Uterus (tissue), 4 donors: Measurements from ENCODE around the gene USP30. TPM values are rescaled to one million over a fixed set of nuclear protein-coding genes. Genes with fewer than 3 reads are reported as not detected.

ENCODE experiments used
- DNase-seq, 2 donors: peaks; one replicate each; pipeline ENCODE4 v3.0.0-alpha.2; 2019 to 2020
- H3K27ac ChIP-seq, 2 donors: fragments of 200-600 bp; sonication (generic); 1 replicate in 1 of 2; 2 replicates in 1 of 2; pipeline ENCODE4 v1.5.1; 2016 to 2018
- H3K27me3 ChIP-seq, 2 donors: fragments of 200-600 bp; sonication (generic); one replicate each; pipeline ENCODE4 v1.5.1; 2018 to 2019; ENCODE audit warnings: control low read depth in 1 of 2
- H3K36me3 ChIP-seq, 2 donors: fragments of 200-600 bp; sonication (generic); one replicate each; pipeline ENCODE4 v1.5.1; 2019; ENCODE audit warnings: control low read depth in 1 of 2
- H3K4me1 ChIP-seq, 2 donors: fragments of 200-600 bp; sonication (generic); one replicate each; pipeline ENCODE4 v1.5.1; 2018 to 2019; ENCODE audit warnings: control low read depth in 1 of 2
- H3K4me3 ChIP-seq, 2 donors: fragments of 200-600 bp; sonication (generic); 1 replicate in 1 of 2; 2 replicates in 1 of 2; pipeline ENCODE4 v1.5.1; 2018 to 2019; ENCODE audit warnings: mild to moderate bottlenecking in 1 of 2
- H3K9me3 ChIP-seq, 2 donors: fragments of 200-600 bp; sonication (generic); one replicate each; pipeline ENCODE4 v1.5.1; 2019; ENCODE audit warnings: control low read depth in 1 of 2
- CTCF ChIP-seq, 4 experiments: fragments of 200-600 bp in 2 of 4; fragments of 450-650 bp in 2 of 4; sonication (generic) in 2 of 4; IDR thresholded peaks; one replicate each; pipeline ENCODE4 v1.5.1; 2016 to 2019; ENCODE audit warnings: antibody characterized with exemption in 4 of 4, mild to moderate bottlenecking in 2 of 4, moderate library complexity in 1 of 4
- POLR2A ChIP-seq, 2 donors: fragments of 450-650 bp; IDR thresholded peaks; one replicate each; pipeline ENCODE4 v1.6.1; 2016; ENCODE audit warnings: antibody characterized with exemption in 2 of 2, mild to moderate bottlenecking in 1 of 2, moderate library complexity in 1 of 2
- intact Hi-C: fragments of 100-400 bp; cut with DNase I; formaldehyde crosslinking; loops from one replicate; pipeline ENCODE4 v1.15.1; 2023; ENCODE audit warnings: low total_unique reads
- total RNA-seq, 4 donors: library from RNA; depleted of rRNA in 3 of 4; stranded (reverse); fragments of >200 nt in 3 of 4; gene quantifications; one replicate each; pipeline versions ENCODE4 v1.1.0 to v1.2.4, GENCODE V29; 2014 to 2023
- donor health status: DM: yes; HTN: yes; CAD: no.

Gene USP30
- total RNA-seq, 4 donors from 2014 or later, result 4.1 to 20.2 (median 14.9) TPM

GRCh38 chr12:109109746-109110350, 57.5 kb downstream of the USP30 start:
- no peak for TF ChIP-seq CTCF (IDR thresholded peaks at IDR 0.05)
- TF ChIP-seq POLR2A (IDR thresholded peaks at IDR 0.05), result no peak
- no peak overlapping the region for H3K4me3 ChIP-seq
- peak overlapping the region; percentile 93 to 96 for H3K27ac ChIP-seq
- DNase-seq, result no peak
- H3K27me3 ChIP-seq, result no peaks in the 10 kb centered on the region
- no peaks in the 10 kb centered on the region for H3K9me3 ChIP-seq
- intact Hi-C loops, result no loop called here
- H3K36me3 ChIP-seq, result no peaks in the 10 kb centered on the region
- H3K4me1 ChIP-seq, result no peaks in the 10 kb centered on the region

GRCh38 chr12:109110988-109111495, 58.7 kb downstream of the USP30 start:
- TF ChIP-seq POLR2A (IDR thresholded peaks at IDR 0.05), result peak; percentile 26 to 64
- peak in 1 of 4 experiments; percentile 10 for TF ChIP-seq CTCF (IDR thresholded peaks at IDR 0.05)
- peak; percentile 92 to 94 for DNase-seq
- H3K4me1 ChIP-seq, result no peaks in the 10 kb centered on the region
- peak overlapping the region; percentile 67 to 68 for H3K4me3 ChIP-seq
- H3K27me3 ChIP-seq, result no peaks in the 10 kb centered on the region
- peak overlapping the region; percentile 93 to 96 for H3K27ac ChIP-seq
- H3K9me3 ChIP-seq, result no peaks in the 10 kb centered on the region
- intact Hi-C loops, result no loop called here
- H3K36me3 ChIP-seq, result no peaks in the 10 kb centered on the region

GRCh38 chr12:109112720-109113465, 60.5 kb downstream of the USP30 start:
- Histone ChIP-seq H3K4me1 (no peaks in the 10 kb centered on the region), H3K9me3 (no peaks in the 10 kb centered on the region)

GRCh38 chr12:109113661-109114321, 61.4 kb downstream of the USP30 start:
- no peak for TF ChIP-seq POLR2A (IDR thresholded peaks at IDR 0.05)
- no peak for TF ChIP-seq CTCF (IDR thresholded peaks at IDR 0.05)
- no peaks in the 10 kb centered on the region for H3K27me3 ChIP-seq
- no peaks in the 10 kb centered on the region for H3K9me3 ChIP-seq
- no peaks in the 10 kb centered on the region for H3K4me1 ChIP-seq
- no peaks in the 10 kb centered on the region for H3K36me3 ChIP-seq
- intact Hi-C loops, result no loop called here
- no peak for DNase-seq
- H3K27ac ChIP-seq, result peak overlapping the region; percentile 93 to 96
- no peak overlapping the region for H3K4me3 ChIP-seq

More at GRCh38 chr12:109112720-109113465, 60.5 kb downstream of the USP30 start:
- TF ChIP-seq POLR2A (IDR thresholded peaks at IDR 0.05) (no peak), CTCF (IDR thresholded peaks at IDR 0.05) (no peak)
- DNase-seq, result no peak
- Histone ChIP-seq H3K4me3 (no peak overlapping the region), H3K27me3 (no peaks in the 10 kb centered on the region), H3K27ac (peak overlapping the region; percentile 93 to 96), H3K36me3 (no peaks in the 10 kb centered on the region)
- intact Hi-C loops, result no loop called here
